Upper lobe of left lung (tissue), 4 donors: Measurements from ENCODE around the gene MC1R.

Experiments
- CTCF ChIP-seq, 6 experiments: fragments of 450-650 bp in 4 of 6; fragments of 200-600 bp in 2 of 6; sonication (generic) in 2 of 6; IDR thresholded peaks; one replicate each; pipeline ENCODE4 v1.5.1; 2016 to 2019; ENCODE audit warnings: antibody characterized with exemption in 6 of 6
- EP300 ChIP-seq, 4 donors: sonication (generic); formaldehyde crosslinking; IDR thresholded peaks; one replicate each; pipeline ENCODE4 v1.5.1; 2017; ENCODE audit warnings: antibody characterized with exemption in 4 of 4, control low read depth in 2 of 4
- POLR2A ChIP-seq, 4 donors: fragments of 450-650 bp; IDR thresholded peaks; one replicate each; pipeline ENCODE4 v1.5.1; 2016 to 2017; ENCODE audit warnings: antibody characterized with exemption in 4 of 4, mild to moderate bottlenecking in 2 of 4
- POLR2AphosphoS5 ChIP-seq, 2 donors: sonication (generic); formaldehyde crosslinking; IDR thresholded peaks; one replicate each; pipeline ENCODE4 v1.5.1; 2017; ENCODE audit warnings: antibody characterized with exemption in 2 of 2

DNA sequence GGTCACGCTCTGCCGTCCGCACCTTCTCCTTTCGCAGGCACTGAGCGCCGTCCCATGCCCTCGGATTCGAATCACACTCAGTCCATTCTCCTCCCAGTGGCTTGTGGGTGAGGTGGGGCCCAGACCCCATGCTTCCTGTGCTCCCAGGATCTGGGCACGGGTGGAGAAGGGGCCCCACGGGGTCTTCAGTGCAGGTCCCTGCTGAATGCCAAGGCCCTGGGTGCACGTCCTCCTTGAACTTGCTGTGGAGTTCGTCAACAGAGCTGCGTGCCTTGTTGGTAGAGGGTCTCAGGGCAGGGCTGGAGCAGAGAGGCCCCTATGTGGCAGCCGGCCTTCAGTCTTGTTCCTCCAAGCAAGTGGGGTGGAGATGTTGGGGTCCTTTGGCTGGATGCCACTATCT lies 7.3 kb upstream of the MC1R start:
- TF ChIP-seq CTCF (IDR thresholded peaks at IDR 0.05) (no peak), POLR2A (IDR thresholded peaks at IDR 0.05) (no peak), EP300 (IDR thresholded peaks at IDR 0.05) (no peak), POLR2AphosphoS5 (IDR thresholded peaks at IDR 0.05) (no peak)
